ENCODE measurements around the gene NDUFB11. TPM values are rescaled to one million over a fixed set of nuclear protein-coding genes. Genes with fewer than 3 reads are reported as not detected.
"Not testable (repeated sequence)": the region's sequence is repeated elsewhere in the genome, so short reads cannot be mapped to it uniquely, and the experiment has no call there.

Gene NDUFB11
- total RNA-seq, 1 donor from 2014 or later: 53.1 TPM

DNA sequence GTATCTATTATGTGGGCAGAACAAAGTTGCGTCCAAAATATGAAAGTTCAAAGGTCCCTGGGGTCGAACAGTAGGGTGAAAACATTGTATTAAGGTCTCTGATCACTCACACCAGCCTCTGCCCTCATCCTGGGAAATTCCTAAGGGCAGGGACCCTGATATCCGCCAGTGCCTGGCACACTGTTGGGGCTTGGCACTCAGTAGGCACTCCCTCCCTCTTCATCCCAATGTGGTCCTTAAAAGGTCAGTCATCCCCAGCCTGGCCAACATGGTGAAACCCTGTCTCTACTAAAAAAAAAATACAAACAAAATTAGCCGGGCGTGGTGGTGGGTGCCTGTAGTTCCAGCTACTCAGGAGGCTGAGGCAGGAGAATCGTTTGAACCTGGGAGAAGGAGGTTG, 6.3 kb downstream of the NDUFB11 start:
- H3K27me3 ChIP-seq: no peaks in the 10 kb centered on the region
- peaks cover 8% of the 10 kb centered on the region for H3K79me2 ChIP-seq (ENCODE audit: low read depth)
- H3K27ac Mint-ChIP-seq: no peak overlapping the region
- no peaks in the 10 kb centered on the region for H3K4me1 ChIP-seq
- no peak overlapping the region for H3K4me3 Mint-ChIP-seq
- no peaks in the 10 kb centered on the region for H3F3A ChIP-seq (ENCODE audit: low read depth)
- no peak overlapping the region for H3K9ac ChIP-seq
- H3K27ac ChIP-seq: no peak overlapping the region
- no peak overlapping the region for H2AFZ ChIP-seq (replicated peaks)
- DNase-seq (ENCODE audit: low spot score): no peak
- peaks cover under 1% of the 10 kb centered on the region for H4K20me1 ChIP-seq (ENCODE audit: low read depth)
- no peaks in the 10 kb centered on the region for H3K36me3 ChIP-seq
- TF ChIP-seq, protein P1, sequence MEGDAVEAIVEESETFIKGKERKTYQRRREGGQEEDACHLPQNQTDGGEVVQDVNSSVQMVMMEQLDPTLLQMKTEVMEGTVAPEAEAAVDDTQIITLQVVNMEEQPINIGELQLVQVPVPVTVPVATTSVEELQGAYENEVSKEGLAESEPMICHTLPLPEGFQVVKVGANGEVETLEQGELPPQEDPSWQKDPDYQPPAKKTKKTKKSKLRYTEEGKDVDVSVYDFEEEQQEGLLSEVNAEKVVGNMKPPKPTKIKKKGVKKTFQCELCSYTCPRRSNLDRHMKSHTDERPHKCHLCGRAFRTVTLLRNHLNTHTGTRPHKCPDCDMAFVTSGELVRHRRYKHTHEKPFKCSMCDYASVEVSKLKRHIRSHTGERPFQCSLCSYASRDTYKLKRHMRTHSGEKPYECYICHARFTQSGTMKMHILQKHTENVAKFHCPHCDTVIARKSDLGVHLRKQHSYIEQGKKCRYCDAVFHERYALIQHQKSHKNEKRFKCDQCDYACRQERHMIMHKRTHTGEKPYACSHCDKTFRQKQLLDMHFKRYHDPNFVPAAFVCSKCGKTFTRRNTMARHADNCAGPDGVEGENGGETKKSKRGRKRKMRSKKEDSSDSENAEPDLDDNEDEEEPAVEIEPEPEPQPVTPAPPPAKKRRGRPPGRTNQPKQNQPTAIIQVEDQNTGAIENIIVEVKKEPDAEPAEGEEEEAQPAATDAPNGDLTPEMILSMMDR (IDR thresholded peaks at IDR 0.05): no peak
- TF ChIP-seq EZH2 (IDR thresholded peaks at IDR 0.05): no peak
- TF ChIP-seq EZH2phosphoT487 (IDR thresholded peaks at IDR 0.05): no peak
- H3K36me3 Mint-ChIP-seq: peaks cover 4% of the 10 kb centered on the region
- peaks cover 4% of the 10 kb centered on the region for H3K27me3 Mint-ChIP-seq (ENCODE audit: insufficient read depth, low read depth)
- no peak overlapping the region for H3K4me2 ChIP-seq
- no peak overlapping the region for H3K4me3 ChIP-seq
- H3K9me3 Mint-ChIP-seq: peaks cover 5% of the 10 kb centered on the region
- no peaks in the 10 kb centered on the region for H3K4me1 Mint-ChIP-seq
- H3K9me3 ChIP-seq (ENCODE audit: low read depth): no peaks in the 10 kb centered on the region

DNA sequence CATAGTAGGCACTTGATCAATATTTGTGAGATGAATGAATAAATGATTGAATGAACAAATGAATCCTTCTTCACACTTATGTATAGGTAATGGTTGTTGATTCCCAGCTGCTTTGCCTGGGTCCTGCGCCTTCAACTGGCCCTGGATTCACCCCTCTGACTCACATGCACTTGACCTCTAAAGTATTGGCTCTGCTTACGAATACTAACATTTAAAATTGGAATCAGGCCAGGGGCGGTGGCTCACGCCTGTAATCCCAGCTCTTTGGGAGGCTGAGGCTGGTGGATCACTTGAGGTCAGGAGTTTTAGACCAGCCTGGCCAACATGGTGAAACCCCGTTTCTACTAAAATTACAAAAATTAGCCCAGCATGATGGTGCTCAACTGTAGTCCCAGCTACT, 8.9 kb downstream of the NDUFB11 start:
- not testable (repeated sequence) for H3K27me3 ChIP-seq; H3K36me3 ChIP-seq; H3K79me2 ChIP-seq (ENCODE audit: low read depth); H3K9me3 ChIP-seq (ENCODE audit: low read depth); DNase-seq (ENCODE audit: low spot score); H3K4me3 Mint-ChIP-seq; H3K27ac ChIP-seq; H3K27me3 Mint-ChIP-seq (ENCODE audit: insufficient read depth, low read depth); H3K4me1 Mint-ChIP-seq; H3K36me3 Mint-ChIP-seq; H3K4me1 ChIP-seq; H3K4me2 ChIP-seq; H2AFZ ChIP-seq (replicated peaks); H3K4me3 ChIP-seq; H3F3A ChIP-seq (ENCODE audit: low read depth); H3K9ac ChIP-seq; H4K20me1 ChIP-seq (ENCODE audit: low read depth); H3K27ac Mint-ChIP-seq; H3K9me3 Mint-ChIP-seq

DNA sequence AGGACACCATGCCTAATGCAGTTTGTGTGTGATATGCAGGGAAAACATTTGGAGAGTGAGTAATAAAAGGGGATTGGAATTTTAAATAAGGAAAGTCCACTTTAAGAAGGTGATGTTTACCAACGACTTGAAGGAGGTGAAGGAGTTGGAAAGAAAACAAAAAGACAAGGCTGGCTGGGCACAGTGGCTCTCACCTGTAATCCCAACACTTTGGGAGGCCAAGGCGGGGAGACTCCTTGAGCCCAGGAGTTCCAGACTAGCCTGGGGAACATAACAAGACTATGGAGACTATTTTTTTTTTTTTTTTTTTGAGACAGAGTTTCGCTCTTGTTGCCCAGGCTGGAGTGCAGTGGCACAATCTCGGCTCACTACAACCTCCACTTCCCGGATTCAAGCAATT, 11.0 kb downstream of the NDUFB11 start:
- no peak overlapping the region for H3K4me3 ChIP-seq
- H3K79me2 ChIP-seq (ENCODE audit: low read depth): no peaks in the 10 kb centered on the region
- no peaks in the 10 kb centered on the region for H3K4me1 ChIP-seq
- no peak overlapping the region for H3K27ac ChIP-seq
- Mint-ChIP-seq H3K4me3 (no peak overlapping the region), H3K27ac (no peak overlapping the region), H3K4me1 (no peaks in the 10 kb centered on the region), H3K36me3 (peaks cover 2% of the 10 kb centered on the region), H3K27me3 (ENCODE audit: insufficient read depth, low read depth) (peaks cover 2% of the 10 kb centered on the region), H3K9me3 (no peaks in the 10 kb centered on the region)
- DNase-seq (ENCODE audit: low spot score): no peak
- H3K4me2 ChIP-seq: no peak overlapping the region
- no peaks in the 10 kb centered on the region for H3K36me3 ChIP-seq
- no peaks in the 10 kb centered on the region for H4K20me1 ChIP-seq (ENCODE audit: low read depth)
- no peaks in the 10 kb centered on the region for H3K27me3 ChIP-seq
- no peak overlapping the region for H3K9ac ChIP-seq
- H2AFZ ChIP-seq (replicated peaks): no peak overlapping the region
- TF ChIP-seq, protein P1 (IDR thresholded peaks at IDR 0.05): no peak
- no peak for TF ChIP-seq EZH2 (IDR thresholded peaks at IDR 0.05)
- no peak for TF ChIP-seq EZH2phosphoT487 (IDR thresholded peaks at IDR 0.05)
- H3F3A ChIP-seq (ENCODE audit: low read depth): peaks cover 5% of the 10 kb centered on the region
- H3K9me3 ChIP-seq (ENCODE audit: low read depth): no peaks in the 10 kb centered on the region

DNA sequence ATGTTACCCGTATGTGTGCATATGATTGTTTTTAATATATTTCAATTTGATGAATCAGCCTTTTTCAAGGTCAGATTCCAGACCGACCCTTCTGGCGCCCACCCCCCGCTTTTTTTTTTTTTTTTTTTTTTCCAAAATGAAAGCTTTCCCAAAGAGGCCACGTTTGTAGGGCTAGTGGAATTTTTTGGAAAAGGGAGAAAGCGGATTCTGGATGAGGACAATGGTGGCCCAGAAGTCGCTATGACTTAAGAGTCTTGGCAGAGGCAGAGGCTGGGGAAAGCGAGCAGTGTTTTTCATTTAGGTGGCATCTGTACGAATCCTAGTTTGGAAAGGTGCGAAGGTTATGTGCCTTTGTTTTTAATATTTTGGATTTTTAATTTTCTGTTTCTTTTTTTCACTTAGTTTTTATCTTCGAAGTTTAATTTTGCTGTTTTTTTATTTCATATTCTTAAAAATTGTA, 14.6 kb downstream of the NDUFB11 start:
- Histone ChIP-seq H4K20me1 (ENCODE audit: low read depth) (no peaks in the 10 kb centered on the region), H3K27ac (no peak overlapping the region), H2AFZ (replicated peaks) (no peak overlapping the region), H3K4me2 (peak overlapping the region; percentile 76), H3K9me3 (ENCODE audit: low read depth) (no peaks in the 10 kb centered on the region), H3K79me2 (ENCODE audit: low read depth) (no peaks in the 10 kb centered on the region), H3F3A (ENCODE audit: low read depth) (peaks cover 5% of the 10 kb centered on the region), H3K27me3 (no peaks in the 10 kb centered on the region), H3K36me3 (no peaks in the 10 kb centered on the region), H3K9ac (no peak overlapping the region), H3K4me3 (peak overlapping the region; percentile 77), H3K4me1 (no peaks in the 10 kb centered on the region)
- Mint-ChIP-seq H3K9me3 (peaks cover 3% of the 10 kb centered on the region), H3K4me1 (no peaks in the 10 kb centered on the region), H3K27me3 (ENCODE audit: insufficient read depth, low read depth) (no peaks in the 10 kb centered on the region), H3K36me3 (no peaks in the 10 kb centered on the region), H3K27ac (no peak overlapping the region), H3K4me3 (peak overlapping the region; percentile 94)
- TF ChIP-seq EZH2phosphoT487 (IDR thresholded peaks at IDR 0.05): no peak
- TF ChIP-seq, protein P1 (IDR thresholded peaks at IDR 0.05): no peak
- no peak for TF ChIP-seq EZH2 (IDR thresholded peaks at IDR 0.05)
- no peak for DNase-seq (ENCODE audit: low spot score)
